NCI-H345 treated with DMSO at 0.1 percent for 48 hours (cell line): ENCODE data around the gene ADAM30.

Experiments
- DNase-seq: peaks from one replicate; lab custom pipeline; 2025; ENCODE audit not compliant: unreplicated experiment; lab: John Stamatoyannopoulos, UW

The ADAM30 gene

DNA sequence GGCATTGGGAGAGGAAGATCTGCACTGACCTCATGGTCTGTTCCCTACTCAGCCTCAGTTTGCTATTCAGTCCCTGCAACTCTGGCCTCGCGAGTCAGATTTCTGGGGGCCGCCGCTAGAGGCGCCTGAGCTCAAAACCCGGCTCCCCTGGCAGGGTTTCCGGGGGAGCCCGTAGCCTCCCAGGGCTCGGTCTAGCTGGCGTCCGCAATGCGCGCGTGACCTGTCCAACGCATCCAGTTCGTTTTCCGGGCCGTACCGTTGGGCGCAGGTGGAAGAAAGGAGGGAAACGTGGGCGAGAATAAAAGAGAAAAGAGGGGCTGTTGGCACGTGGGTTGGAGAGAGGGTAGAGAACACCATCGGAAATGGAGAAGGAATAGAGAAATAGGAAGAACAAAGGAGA, at the start of gene ADAM30:
Gene ADAM30 (minus strand): TSS at position 213 of the 400 bp plus-strand sequence. CDS start 179 bp downstream, at position 34.
- DNase-seq: no peak

DNA sequence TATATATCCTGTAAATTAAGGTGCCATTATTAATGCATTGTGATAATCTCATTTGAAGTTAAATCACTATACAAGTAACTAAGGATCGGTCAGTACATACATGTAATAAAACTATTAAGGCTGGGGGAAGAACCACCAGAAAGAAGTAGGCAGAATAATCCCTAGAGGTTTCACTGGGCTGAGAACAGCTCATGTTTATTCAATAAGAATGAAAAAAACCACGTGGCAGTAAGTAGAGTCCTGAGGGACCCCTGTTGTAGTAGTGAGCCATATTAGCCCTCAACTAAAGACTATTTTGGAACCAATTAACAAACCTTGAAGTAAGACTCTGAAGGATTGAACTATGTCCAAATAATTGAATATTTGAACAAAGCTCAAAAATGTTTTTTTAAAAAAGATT, 46.9 kb upstream of the ADAM30 start:
- DNase-seq: no peak

DNA sequence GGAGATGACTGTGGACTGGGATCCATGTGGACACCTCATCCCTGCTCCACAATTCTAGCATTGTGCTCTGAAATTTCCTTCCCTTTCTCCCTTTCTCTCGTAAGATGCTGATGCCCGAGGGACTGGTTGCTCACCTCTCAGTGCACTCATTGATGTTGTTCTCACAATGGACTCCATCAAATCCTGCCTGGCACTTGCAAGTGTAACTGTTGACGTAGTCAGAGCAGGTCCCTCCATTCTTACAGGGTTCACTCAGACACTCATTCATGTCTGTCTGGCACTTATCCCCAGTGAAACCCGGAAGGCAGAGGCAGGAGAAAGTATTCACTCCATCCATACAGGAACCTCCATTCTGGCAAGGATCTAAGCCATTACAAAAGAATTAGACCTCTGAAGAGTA, 45.1 kb upstream of the ADAM30 start:
- no peak for DNase-seq

DNA sequence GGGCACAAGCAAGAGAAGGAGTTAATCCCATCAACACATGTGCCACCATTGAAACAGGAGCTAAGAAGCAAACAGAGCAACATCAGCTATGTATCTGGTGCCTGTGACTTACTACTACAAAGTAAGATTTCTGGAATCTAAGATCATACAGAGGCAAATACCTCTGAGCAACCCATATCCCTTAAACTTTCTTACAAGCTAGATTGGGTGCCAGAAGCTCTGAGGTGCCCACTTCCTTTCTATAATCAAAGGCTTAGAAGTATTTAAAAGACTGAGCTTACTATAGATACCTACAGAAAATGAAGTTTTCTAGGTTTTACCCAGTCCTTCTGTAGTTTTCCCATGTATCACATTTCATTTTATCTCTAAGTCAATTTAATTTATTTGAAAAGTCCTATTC, 44.4 kb upstream of the ADAM30 start:
- no peak for DNase-seq

DNA sequence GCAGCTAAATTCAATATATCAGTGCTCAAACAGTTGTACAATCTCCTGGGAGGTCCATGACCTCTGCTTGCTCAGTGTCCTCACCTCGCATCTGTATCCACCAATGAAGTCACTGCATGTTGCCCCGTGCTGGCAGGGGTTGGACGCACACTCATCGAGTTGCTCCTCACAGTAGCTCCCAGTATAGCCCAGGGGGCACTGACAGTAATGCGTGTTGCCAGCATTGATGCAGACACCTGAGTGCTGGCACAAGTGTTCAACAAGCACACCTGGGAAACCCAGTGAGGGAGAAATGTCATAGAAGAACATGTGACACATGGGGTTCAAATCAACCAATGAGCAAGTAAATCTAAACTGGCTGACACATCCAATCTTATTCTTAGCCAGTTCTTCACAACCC, 40.9 kb upstream of the ADAM30 start:
- no peak for DNase-seq

DNA sequence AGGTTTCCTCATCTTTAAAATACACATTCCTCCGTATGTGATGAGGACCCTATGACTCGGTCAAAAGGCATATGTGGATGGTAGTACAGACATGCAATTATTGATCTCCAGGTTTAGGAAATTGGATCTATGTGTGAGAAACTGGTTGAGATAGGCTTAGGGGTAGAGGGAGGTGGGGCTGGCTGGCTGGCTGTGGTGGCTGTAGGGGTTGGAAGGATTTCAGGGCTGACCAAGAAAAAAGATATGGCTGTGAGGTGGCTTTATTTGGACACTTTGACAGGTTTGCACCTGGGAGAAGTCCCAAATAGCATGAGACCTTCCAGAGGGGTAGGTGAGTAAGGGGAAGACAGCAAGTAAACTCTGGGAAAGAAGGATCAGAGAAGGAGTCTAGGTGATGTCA, 39.6 kb upstream of the ADAM30 start:
- DNase-seq: no peak

DNA sequence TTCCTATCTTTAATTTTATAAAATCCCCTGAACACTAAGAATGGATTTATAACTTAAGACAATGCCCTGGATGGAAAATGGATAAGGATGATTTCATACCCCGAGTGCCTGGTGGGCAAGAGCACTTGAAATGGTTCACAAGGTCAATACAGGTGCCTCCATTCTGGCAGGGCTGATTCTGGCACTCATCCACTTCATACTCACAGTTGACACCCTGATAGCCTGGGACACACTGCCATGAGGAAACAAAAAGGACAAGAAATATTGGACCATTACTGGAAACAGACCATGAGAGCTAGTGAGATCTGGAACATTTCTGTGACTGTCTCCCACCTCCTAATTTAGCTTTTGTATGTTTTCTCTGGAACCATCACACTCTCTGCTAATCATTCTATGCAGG, 39.1 kb upstream of the ADAM30 start:
- DNase-seq: no peak

DNA sequence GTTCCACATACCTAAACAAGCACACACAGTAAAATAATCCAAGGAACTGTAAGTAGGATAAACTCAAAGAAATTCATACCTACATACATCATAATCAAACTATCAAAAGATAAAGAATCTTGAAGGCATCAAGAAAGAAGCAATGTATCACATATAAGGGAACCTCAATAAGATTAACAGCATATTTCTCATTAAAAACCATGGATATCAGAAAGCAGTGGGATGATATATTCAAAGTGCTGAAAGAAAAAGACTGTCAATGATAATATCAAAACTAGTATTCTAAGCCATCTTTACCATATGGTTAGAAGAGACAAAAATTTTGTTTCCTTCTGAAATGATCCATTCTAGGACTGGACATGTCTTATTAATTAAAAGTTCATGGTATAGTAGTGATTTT, 37.1 kb upstream of the ADAM30 start:
- DNase-seq: no peak

DNA sequence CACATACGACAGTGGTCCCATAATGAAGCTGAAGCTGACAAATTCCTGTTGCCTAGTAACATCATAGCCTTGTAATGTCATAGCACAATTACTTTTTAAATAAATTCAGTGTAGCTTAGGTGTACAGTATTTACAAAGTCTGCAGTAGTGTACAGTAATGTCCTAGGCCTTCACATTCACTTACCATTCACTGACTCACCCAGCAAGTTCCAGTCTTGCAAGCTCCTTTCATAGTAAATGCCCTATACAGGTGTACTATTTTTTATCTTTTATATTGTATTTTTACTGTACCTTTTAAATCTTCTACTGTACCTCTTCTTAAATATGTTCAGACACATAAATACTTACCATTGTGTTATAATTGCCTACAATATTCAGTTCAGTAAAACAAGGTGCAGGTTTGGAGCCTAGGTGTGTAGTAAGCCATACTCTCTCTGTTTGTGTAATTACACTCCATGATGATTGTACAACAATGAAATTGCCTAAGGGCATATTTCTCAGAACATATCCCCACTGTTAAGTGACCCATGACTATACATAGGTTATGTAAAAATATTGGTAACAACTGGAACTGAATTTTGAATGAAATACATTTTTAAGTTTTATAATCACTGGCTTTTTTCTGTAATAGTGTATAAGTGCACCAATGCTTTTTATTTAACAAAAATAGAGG, 33.5 kb upstream of the ADAM30 start:
- DNase-seq: no peak

DNA sequence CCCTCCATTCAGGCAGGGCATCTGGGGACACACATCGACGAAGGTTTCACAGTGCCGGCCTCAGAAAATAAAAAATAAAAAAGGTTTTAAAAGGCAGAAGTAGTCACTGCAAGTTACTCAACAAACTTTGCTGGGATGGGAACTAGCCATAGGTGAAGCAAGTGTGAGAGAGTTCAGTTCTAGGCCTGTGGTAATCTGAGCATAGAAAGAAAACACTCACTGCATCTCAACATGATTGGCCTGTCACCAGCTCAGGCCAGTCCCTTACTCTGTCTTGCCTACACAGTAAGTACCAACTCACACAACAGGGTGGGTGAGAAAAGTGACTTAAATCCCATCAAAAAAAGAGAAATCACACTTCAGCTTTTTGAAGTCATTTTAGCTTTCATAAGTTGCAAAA, 30.2 kb upstream of the ADAM30 start:
- DNase-seq: no peak

DNA sequence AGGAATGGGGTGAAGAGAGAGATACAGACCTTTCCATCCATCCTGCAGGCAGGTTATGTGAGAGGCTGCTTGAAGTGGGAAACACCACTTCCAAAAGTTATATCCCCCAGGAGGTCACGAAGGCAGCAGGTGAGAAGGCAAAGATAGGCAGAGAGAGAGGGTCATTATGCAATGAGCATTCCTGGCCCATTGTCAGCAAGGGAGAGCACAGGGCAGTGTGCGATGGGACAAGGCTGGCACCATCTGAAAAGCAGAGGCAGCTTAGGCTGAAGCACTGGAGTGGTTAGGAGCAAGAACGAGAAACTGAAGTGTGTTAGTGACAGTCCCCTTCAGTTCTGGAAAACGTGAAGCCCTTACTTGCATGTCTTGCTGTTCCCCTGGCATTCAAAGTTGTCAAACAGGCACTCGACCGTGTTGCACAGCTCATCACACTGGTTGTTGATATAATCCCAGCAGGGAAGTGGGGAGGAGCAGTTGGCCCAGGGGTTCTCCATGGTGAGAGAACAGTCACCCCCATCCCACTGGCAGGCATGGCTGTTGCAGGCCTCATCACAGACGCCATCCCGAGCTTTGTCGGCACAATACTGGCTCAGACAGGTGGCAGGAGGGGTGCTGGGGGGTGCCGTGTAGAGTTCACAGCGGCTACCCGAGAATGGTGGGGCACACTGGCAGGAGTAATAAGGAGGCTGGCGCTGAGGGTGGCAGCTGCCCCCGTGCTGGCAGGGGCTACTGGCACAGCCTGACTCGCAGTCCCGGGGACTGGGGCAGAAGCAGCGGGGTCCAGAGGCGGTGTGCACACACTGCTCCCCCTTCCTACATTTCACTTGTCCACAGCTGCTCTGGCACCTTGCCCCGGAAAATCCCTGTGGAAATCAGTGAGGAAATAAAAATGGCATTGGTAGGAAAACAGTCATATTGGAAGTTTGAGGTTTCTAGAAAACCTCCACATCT, 28.9 kb upstream of the ADAM30 start:
- no peak for DNase-seq

DNA sequence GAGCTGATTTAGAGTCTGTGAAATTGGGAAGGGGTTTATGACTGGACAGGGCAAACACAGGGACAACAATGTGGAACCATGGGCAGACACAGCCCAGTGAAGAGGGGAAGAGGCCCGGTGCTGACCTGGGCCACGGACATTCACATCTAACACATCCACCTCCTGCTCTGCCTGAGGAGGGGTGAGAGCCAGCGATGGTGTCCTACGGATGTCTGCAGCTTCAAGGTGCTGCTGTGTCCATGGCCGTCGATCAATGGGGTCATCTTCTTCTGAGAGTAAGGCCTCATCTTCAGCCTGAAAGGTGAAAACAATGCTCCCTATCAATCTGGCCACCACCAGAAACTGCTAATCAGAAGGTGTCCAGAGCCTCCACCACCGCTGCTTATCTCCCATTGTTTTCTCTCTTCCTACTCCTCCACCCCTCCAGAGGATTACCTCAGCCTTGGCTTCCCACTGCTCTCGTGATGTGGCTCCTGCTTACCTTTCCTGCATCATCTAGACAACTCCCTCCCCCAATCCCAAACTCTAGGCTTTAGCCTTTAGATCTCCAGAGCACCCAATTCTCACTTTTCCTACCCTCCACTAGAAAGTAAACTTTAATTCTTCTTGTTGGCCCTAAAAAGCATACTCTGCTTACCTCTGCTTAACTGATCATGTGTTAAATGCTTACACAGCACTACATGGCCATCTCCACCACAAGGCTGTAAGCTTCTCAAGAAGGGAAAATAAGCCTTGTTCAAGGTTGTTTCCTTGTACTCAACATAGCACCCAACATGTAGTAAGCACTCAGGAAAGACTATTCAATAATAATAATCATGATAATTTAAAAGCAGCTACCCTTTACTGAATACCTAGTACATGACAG, 24.0 kb upstream of the ADAM30 start:
- no peak for DNase-seq

DNA sequence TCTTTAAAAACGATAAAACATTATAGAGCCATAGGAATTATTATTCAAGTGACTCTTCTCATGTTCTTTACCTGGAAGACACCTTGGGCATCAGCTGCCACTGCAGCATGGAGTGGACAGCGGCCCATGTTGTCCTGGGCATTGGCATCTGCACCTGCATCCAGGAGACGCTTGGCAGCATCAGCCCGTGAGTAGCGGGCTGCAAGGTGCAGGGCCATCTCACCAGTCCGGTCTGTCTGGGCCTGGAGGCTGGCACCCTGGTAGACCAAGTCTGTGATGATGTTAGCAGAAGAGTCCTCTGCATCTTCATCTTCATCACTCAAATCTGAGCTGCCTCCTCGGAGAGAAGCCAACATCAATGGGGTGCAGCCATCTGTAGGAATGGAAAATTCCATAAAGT, 22.9 kb upstream of the ADAM30 start:
- DNase-seq: no peak

DNA sequence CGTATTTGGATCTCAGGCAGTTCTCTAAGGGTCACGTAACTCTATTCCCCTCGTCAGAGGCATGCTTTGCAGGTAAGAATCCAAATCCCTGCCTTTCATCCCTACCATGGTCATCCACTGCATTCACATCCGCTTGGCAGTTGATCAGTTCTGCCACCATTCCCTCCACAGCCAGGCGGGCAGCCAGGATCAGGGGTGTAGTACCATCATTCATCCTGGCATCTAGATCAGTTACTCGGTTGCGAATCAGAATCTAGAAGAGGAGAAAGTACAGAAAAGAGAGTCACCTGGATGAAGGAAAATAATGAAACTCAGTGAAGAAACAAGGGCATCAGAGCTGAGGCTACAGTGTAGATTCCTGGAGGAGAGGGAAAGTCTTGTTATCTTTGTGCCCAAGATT, 22.0 kb upstream of the ADAM30 start:
- DNase-seq: no peak

DNA sequence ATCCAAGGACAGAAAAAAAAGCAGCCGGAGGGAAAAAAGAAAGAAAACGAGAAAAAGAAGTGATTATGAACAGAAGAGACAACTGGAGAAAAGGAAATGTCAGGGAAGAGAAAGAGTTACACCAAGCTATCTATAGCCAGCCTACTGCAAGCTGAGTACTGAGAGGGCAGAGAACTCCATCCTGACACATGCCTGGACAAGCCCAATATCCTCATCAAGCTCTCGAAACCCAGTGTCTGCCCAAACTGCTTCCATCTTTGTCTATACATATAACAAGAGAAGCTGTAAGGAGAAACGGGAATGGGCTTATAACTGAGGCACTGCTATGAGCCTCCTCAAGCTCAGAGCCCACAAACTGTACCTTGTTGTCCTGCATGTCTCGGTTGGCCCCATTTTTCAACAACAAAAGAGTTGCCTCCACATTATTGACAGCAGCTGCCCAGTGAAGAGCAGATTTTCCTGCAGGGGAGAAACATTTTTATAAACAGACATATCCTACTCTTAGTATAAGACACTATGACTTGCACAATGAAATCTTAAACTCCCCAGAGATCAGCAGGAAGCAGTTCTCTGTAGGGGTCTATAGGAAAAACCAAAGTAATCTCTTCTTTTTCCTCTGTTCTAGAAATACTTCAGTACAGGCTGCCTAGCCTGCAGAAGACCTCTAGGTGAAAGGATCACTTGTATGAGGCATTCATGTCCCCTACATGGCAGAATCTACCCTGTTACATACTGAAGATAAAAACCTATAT, 21.2 kb upstream of the ADAM30 start:
- DNase-seq: no peak

DNA sequence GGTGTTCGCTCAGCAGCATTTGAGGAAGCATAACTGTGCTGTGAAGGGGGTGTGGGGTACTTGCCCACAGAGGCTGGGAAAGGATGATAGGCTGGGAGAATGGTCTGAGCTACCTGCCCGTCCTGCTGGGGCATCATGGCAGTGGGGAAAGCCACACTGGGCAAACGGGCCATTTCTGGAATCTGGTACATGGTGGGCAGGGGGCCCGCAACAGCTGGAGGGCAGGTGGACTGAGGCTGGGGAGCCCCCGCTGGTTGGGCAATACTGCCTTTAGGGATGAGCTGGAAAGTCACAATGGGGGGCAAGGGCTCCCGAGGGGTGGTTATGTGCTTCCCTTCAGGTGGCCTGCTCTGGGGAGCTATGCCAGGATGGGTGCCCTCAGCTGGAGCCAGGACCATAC, 19.2 kb upstream of the ADAM30 start:
- no peak for DNase-seq

DNA sequence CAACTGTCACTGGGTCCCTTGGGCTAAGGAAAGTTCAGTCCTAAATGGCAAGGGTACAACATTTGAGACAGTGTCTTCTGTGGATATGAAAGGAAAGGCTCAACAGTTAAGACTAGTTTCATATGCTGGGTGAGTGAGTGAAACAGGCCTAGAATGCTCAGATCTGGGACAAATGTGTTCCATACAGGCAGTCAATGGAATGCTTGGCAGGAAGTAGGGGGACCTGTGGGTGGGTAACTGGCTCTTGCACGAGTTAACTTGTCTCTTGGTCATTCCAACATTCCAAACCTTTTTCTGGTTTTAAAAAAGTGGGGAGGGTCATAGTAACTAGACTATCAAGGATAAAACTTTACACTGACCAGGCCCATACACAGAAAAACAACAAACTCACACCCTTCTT, 17.8 kb upstream of the ADAM30 start:
- DNase-seq: no peak

DNA sequence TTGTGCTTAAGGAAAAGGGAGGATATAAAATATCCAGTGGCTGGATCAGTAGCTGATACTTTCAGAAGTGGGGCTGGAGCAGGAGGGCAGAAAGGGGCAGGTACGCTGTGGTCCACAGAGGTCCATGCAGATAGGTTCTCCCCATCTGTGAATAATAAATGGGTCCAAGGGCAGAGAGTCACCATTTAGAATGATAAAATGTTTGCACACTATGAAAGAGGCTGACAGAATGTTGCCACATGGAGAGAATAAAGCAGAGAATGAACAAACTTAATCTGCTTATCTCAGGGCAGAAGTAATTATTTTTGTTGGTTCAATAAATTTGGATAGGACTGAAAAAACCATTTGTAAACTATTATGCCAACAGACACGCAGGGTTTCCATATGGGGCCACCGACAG, 16.6 kb upstream of the ADAM30 start:
- DNase-seq: no peak

DNA sequence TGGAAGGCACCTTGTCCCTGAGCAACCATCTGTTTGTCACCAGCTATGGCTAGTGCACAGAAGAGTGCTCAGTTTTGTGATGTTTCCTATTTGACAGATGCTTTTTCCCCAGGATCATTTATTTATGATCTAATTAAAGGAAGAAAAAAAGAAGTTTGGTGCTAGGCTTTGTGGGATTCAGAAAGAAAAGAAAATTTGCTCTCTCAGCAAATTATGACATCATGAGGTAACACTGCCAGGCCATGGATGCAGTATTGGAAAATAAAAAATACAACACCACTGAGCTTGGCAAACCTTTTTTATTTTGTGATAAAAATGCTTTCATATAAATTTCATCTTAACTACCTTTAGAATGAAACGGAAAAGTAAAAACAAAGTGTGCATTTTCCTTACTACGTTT, 15.5 kb upstream of the ADAM30 start:
- no peak for DNase-seq

DNA sequence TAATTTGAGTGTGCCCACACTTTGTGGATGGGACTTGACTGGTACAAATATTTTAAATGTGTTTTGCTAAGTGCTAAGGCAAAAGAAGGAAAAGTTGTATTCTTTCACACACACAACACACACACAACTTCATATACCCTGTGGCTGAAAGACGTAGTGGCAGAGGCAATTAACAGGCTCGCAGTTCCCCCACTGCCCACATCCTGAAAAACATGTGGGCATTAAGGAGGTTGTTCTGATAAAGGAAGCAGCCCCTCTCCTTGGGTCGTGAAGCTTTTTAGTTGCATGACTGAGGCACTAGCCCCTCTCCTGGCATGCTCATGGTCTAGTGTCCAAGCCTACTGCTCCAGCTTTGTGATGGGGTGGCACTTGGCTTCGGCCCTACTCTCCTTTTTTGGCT, 14.3 kb upstream of the ADAM30 start:
- DNase-seq: no peak
